ENCODE data around the gene LAMA2.
A peak's percentile ranks its signal among the peaks of the same experiment; 100 is the strongest.

LAMA2 gene

DNA sequence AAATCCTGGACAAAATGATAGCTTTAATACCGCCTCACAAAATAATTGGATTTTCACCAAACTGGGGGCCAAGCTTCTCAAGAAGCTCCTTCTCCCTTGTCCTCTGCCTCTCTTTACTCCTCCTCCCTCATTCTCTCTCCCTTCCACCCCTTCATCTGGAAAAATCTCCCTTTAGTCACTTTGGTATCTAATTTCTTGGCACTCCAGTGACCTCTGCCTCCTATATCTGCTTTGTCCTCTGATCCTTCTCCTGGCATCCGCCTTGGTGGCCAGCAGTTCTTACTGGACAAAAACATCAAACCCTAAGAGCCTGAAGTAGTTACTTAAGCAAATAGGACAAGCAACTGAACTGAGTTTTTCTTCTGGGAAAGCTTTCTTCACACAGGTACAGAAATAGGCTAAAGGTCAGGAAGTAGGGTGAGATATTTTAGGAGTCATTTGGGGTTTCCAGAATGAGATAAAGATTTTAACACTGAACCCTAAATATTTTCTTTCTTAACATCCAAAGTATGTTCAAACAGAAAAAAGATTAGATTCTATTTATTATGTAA, 606.4 kb downstream of the LAMA2 start:
- Histone ChIP-seq H3K9ac (ENCODE audit: low read length in 2 of 2) (no peak overlapping the region), H3K4me3 (ENCODE audit: low read length in 2 of 2) (no peak overlapping the region), H3K36me3 (ENCODE audit: control insufficient read depth in 2 of 2, insufficient read depth in 2 of 2, low read length in 2 of 2) (peaks cover 3% of the 10 kb centered on the region in 2 donors), H3K4me1 (ENCODE audit: control insufficient read depth, insufficient read depth, low read length) (no peaks in the 10 kb centered on the region), H3K27me3 (ENCODE audit: control insufficient read depth in 1 of 2, insufficient read depth in 2 of 2, low read length in 2 of 2) (no peaks in the 10 kb centered on the region), H3K27ac (ENCODE audit: low read length) (no peak overlapping the region), H3K9me3 (ENCODE audit: control insufficient read depth in 2 of 2, low read length in 2 of 2) (no peaks in the 10 kb centered on the region)

GRCh38 chr6:129490521-129491255, 607.8 kb downstream of the LAMA2 start:
- H3K27me3 ChIP-seq (ENCODE audit: control insufficient read depth in 1 of 2, insufficient read depth in 2 of 2, low read length in 2 of 2): no peaks in the 10 kb centered on the region
- peak overlapping the region; percentile 6 to 38 for H3K9ac ChIP-seq (ENCODE audit: low read length in 2 of 2)
- no peak overlapping the region for H3K27ac ChIP-seq (ENCODE audit: low read length)
- no peak overlapping the region for H3K4me3 ChIP-seq (ENCODE audit: low read length in 2 of 2)
- H3K36me3 ChIP-seq (ENCODE audit: control insufficient read depth in 2 of 2, insufficient read depth in 2 of 2, low read length in 2 of 2): peaks cover under 1 to 3% of the 10 kb centered on the region in 2 donors
- no peaks in the 10 kb centered on the region for H3K4me1 ChIP-seq (ENCODE audit: control insufficient read depth, insufficient read depth, low read length)
- H3K9me3 ChIP-seq (ENCODE audit: control insufficient read depth in 2 of 2, low read length in 2 of 2): no peaks in the 10 kb centered on the region

GRCh38 chr6:129491436-129491835, 608.5 kb downstream of the LAMA2 start:
- no peaks in the 10 kb centered on the region for H3K27me3 ChIP-seq (ENCODE audit: control insufficient read depth in 1 of 2, insufficient read depth in 2 of 2, low read length in 2 of 2)
- no peak overlapping the region for H3K9ac ChIP-seq (ENCODE audit: low read length in 2 of 2)
- H3K4me1 ChIP-seq (ENCODE audit: control insufficient read depth, insufficient read depth, low read length): no peaks in the 10 kb centered on the region
- H3K27ac ChIP-seq (ENCODE audit: low read length): no peak overlapping the region
- H3K36me3 ChIP-seq (ENCODE audit: control insufficient read depth in 2 of 2, insufficient read depth in 2 of 2, low read length in 2 of 2): peaks cover 0 to 3% of the 10 kb centered on the region in 2 donors
- no peak overlapping the region for H3K4me3 ChIP-seq (ENCODE audit: low read length in 2 of 2)
- no peaks in the 10 kb centered on the region for H3K9me3 ChIP-seq (ENCODE audit: control insufficient read depth in 2 of 2, low read length in 2 of 2)

DNA sequence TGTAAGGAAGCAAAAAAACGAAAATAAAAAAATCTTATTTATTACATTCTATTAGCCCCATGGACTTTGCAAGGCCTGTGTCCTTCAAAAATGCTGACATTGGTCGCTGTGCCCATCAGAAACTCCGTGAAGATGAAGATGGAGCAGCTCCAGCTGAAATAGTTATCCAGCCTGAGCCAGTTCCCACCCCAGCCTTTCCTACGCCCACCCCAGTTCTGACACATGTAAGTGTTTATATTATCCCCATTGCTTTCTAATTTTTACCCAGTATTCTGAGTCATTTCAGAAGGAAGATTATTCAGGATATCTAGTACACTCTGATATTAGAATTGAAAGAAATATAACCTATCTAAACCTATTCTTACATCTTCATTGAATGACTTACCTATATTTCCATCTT, 609.3 kb downstream of the LAMA2 start:
- H3K36me3 ChIP-seq (ENCODE audit: control insufficient read depth in 2 of 2, insufficient read depth in 2 of 2, low read length in 2 of 2): peaks cover 0 to 3% of the 10 kb centered on the region in 2 donors
- no peak overlapping the region for H3K4me3 ChIP-seq (ENCODE audit: low read length in 2 of 2)
- no peaks in the 10 kb centered on the region for H3K27me3 ChIP-seq (ENCODE audit: control insufficient read depth in 1 of 2, insufficient read depth in 2 of 2, low read length in 2 of 2)
- no peak overlapping the region for H3K27ac ChIP-seq (ENCODE audit: low read length)
- no peaks in the 10 kb centered on the region for H3K9me3 ChIP-seq (ENCODE audit: control insufficient read depth in 2 of 2, low read length in 2 of 2)
- H3K9ac ChIP-seq (ENCODE audit: low read length in 2 of 2): no peak overlapping the region
- H3K4me1 ChIP-seq (ENCODE audit: control insufficient read depth, insufficient read depth, low read length): no peaks in the 10 kb centered on the region

DNA sequence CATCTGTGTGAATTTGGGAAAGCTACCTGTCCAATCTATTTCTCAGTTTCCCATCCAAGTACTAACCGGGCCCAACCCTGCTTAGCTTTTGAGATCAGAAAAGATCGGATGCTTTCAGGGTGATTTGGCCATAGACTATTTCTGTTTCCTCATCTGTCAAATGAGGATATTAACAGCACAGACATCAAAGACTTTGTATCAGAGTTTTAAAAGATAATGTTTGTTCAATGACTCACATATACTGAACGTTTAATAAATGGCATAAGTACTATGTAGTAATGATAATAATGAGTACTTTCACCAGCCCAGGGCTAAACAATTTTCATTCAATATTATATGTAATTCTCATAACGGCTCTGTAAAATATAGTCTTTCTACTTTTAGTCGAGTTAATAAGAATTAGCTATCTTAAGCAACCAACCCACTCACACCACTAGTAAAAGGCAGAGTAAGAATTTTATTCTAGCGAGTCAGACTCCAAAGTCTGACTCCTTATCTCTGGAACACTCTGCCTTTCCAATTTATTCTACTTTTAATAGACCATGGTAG, 610.5 kb downstream of the LAMA2 start:
- no peaks in the 10 kb centered on the region for H3K27me3 ChIP-seq (ENCODE audit: control insufficient read depth in 1 of 2, insufficient read depth in 2 of 2, low read length in 2 of 2)
- no peaks in the 10 kb centered on the region for H3K4me1 ChIP-seq (ENCODE audit: control insufficient read depth, insufficient read depth, low read length)
- H3K36me3 ChIP-seq (ENCODE audit: control insufficient read depth in 2 of 2, insufficient read depth in 2 of 2, low read length in 2 of 2): peaks cover 0 to 3% of the 10 kb centered on the region in 2 donors
- H3K27ac ChIP-seq (ENCODE audit: low read length): no peak overlapping the region
- H3K4me3 ChIP-seq (ENCODE audit: low read length in 2 of 2): no peak overlapping the region
- no peaks in the 10 kb centered on the region for H3K9me3 ChIP-seq (ENCODE audit: control insufficient read depth in 2 of 2, low read length in 2 of 2)
- H3K9ac ChIP-seq (ENCODE audit: low read length in 2 of 2): no peak overlapping the region

DNA sequence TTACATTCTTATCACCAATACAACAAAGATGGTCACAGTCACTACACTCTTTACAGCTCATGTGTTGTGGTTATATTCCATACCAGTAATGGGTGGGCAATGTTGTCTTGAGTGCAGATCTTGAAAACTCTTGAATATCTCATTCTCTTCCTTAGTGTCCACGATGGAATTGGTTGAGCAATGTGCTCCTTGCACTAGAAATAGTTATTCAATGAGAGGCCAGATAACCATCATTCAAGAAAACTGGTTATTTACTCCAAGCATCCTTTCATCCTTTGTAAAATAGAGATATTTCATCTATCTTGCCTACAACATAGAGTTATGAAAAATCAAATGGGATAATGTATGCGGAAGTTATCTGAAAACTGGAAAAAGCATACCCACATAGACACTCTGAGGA, 611.2 kb downstream of the LAMA2 start:
- Histone ChIP-seq H3K4me3 (ENCODE audit: low read length in 2 of 2) (no peak overlapping the region), H3K9ac (ENCODE audit: low read length in 2 of 2) (no peak overlapping the region), H3K36me3 (ENCODE audit: control insufficient read depth in 2 of 2, insufficient read depth in 2 of 2, low read length in 2 of 2) (peaks cover 0 to 3% of the 10 kb centered on the region in 2 donors), H3K27me3 (ENCODE audit: control insufficient read depth in 1 of 2, insufficient read depth in 2 of 2, low read length in 2 of 2) (no peaks in the 10 kb centered on the region), H3K4me1 (ENCODE audit: control insufficient read depth, insufficient read depth, low read length) (no peaks in the 10 kb centered on the region), H3K9me3 (ENCODE audit: control insufficient read depth in 2 of 2, low read length in 2 of 2) (no peaks in the 10 kb centered on the region), H3K27ac (ENCODE audit: low read length) (no peak overlapping the region)

DNA sequence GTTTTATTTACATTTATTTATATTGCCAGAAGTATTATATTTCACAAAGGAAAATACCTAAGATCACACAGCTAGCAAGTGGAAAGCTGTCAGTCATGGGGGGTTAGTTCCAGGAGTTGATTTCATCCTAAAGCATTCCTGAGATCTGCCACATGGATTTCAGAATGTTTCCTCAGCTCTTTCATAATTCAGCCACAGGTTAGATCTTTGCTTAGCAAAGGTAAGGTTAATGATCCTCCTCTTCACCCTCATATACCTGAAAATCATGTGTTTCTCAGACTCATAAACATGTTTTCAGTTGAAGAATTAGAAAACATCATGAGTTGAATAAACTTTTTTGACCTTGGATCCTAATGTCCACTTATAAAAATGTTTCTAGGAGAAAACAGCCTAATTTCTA, 611.6 kb downstream of the LAMA2 start:
- Histone ChIP-seq H3K27me3 (ENCODE audit: control insufficient read depth in 1 of 2, insufficient read depth in 2 of 2, low read length in 2 of 2) (no peaks in the 10 kb centered on the region), H3K4me3 (ENCODE audit: low read length in 2 of 2) (no peak overlapping the region), H3K9ac (ENCODE audit: low read length in 2 of 2) (no peak overlapping the region), H3K27ac (ENCODE audit: low read length) (no peak overlapping the region), H3K4me1 (ENCODE audit: control insufficient read depth, insufficient read depth, low read length) (no peaks in the 10 kb centered on the region), H3K36me3 (ENCODE audit: control insufficient read depth in 2 of 2, insufficient read depth in 2 of 2, low read length in 2 of 2) (peaks cover 0 to 3% of the 10 kb centered on the region in 2 donors), H3K9me3 (ENCODE audit: control insufficient read depth in 2 of 2, low read length in 2 of 2) (no peaks in the 10 kb centered on the region)

DNA sequence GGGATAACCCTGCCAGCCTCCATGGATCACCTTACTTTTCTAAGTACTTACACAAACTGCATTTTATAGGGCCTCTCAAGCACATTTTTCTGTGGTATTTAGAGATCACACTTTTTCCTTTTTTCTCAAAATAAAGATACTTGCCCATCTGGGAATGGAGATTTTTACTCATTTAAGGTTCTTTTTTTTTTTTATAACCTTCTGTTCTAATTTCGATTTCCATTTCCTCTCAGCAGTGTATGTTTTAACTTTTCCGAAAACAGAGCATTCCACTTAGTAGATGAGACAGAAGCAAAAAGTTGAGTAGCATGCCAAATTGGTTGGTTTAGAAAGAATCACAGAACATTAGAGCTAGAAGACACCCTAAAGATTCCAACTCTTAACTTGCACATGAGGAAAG, 612.7 kb downstream of the LAMA2 start:
- Histone ChIP-seq H3K9ac (ENCODE audit: low read length in 2 of 2) (no peak overlapping the region), H3K27me3 (ENCODE audit: control insufficient read depth in 1 of 2, insufficient read depth in 2 of 2, low read length in 2 of 2) (no peaks in the 10 kb centered on the region), H3K4me1 (ENCODE audit: control insufficient read depth, insufficient read depth, low read length) (no peaks in the 10 kb centered on the region), H3K4me3 (ENCODE audit: low read length in 2 of 2) (no peak overlapping the region), H3K36me3 (ENCODE audit: control insufficient read depth in 2 of 2, insufficient read depth in 2 of 2, low read length in 2 of 2) (peaks cover 0 to 3% of the 10 kb centered on the region in 2 donors), H3K9me3 (ENCODE audit: control insufficient read depth in 2 of 2, low read length in 2 of 2) (no peaks in the 10 kb centered on the region), H3K27ac (ENCODE audit: low read length) (no peak overlapping the region)

DNA sequence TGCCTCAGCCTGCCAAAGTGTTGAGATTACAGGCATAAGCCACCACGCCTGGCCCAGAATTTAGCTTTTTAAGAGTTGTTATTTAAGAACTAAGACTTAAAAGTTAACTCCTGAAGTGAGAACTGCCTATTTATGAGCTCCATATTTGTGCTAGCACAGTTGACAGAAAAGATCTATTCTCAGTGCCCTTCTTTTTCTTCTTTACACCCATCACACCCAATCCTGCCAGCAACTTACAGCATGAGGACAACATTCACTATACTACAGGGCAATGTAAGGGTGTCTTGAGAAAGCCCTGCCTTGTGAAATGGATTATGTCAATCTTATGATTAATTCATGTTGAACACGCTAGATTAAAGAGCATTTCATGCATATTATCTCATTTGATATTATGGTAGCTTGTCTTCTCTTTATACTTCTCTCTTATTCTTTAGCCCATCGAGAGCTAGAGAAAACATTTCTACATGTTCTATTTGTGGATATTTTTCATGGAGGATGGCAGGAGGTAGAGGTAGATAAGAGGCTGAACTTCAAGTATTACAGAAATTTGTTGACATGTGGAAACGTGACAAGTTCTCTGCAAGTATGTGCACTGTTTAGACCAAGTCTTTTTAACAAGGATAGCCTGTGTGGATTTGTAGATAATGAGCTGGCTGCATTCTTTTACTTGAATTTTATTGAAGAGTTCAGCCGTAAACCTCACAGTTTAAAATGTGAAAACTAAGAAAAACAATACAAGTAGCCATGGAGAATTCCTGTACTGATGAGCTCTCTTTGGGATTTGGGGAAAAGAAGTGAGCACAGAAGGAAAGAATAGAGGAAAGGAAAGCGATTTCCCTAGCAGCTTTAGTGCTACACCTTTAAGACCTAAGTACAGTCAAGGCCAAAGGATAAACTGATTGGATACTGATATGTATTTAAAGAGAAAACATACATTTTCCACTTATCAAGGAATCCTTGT, 614.8 kb downstream of the LAMA2 start:
- Histone ChIP-seq H3K9me3 (ENCODE audit: control insufficient read depth in 2 of 2, low read length in 2 of 2) (no peaks in the 10 kb centered on the region), H3K4me1 (ENCODE audit: control insufficient read depth, insufficient read depth, low read length) (peaks cover 5% of the 10 kb centered on the region), H3K27ac (ENCODE audit: low read length) (no peak overlapping the region), H3K36me3 (ENCODE audit: control insufficient read depth in 2 of 2, insufficient read depth in 2 of 2, low read length in 2 of 2) (peaks cover 0 to under 1% of the 10 kb centered on the region in 2 donors), H3K9ac (ENCODE audit: low read length in 2 of 2) (no peak overlapping the region), H3K27me3 (ENCODE audit: control insufficient read depth in 1 of 2, insufficient read depth in 2 of 2, low read length in 2 of 2) (no peaks in the 10 kb centered on the region), H3K4me3 (ENCODE audit: low read length in 2 of 2) (no peak overlapping the region)

GRCh38 chr6:129498541-129498940, 615.6 kb downstream of the LAMA2 start:
- Histone ChIP-seq H3K4me3 (ENCODE audit: low read length in 2 of 2) (no peak overlapping the region), H3K9me3 (ENCODE audit: control insufficient read depth in 2 of 2, low read length in 2 of 2) (no peaks in the 10 kb centered on the region), H3K9ac (ENCODE audit: low read length in 2 of 2) (no peak overlapping the region), H3K27ac (ENCODE audit: low read length) (no peak overlapping the region), H3K27me3 (ENCODE audit: control insufficient read depth in 1 of 2, insufficient read depth in 2 of 2, low read length in 2 of 2) (no peaks in the 10 kb centered on the region), H3K36me3 (ENCODE audit: control insufficient read depth in 2 of 2, insufficient read depth in 2 of 2, low read length in 2 of 2) (peaks cover 0 to 3% of the 10 kb centered on the region in 2 donors), H3K4me1 (ENCODE audit: control insufficient read depth, insufficient read depth, low read length) (peaks cover 5% of the 10 kb centered on the region)

Measured in stomach smooth muscle (tissue), 2 donors.